Right lobe of liver (tissue), 6 donors: Measurements from ENCODE around the gene LIFR. TPM values are rescaled to one million over a fixed set of nuclear protein-coding genes. Genes with fewer than 3 reads are reported as not detected.

Source experiments
- ATAC-seq, 4 donors: fragments of 200-7000 bp; cut with Tn5 transposase; one replicate each; pipeline ENCODE4 v1.9.1; 2020; ENCODE audit warnings: mild to moderate bottlenecking in 4 of 4, moderate library complexity in 4 of 4
- DNase-seq, 3 donors: peaks; one replicate each; pipeline ENCODE4 v3.0.0-alpha.2; 2020
- H3K27ac ChIP-seq, 3 donors: fragments of 200-600 bp; one replicate each; pipeline ENCODE4 v1.8.0; 2022
- H3K27me3 ChIP-seq, 2 donors: fragments of 200-600 bp; one replicate each; pipeline ENCODE4 v1.8.0; 2022
- H3K36me3 ChIP-seq, 4 donors: fragments of 200-600 bp; sonication (generic) in 1 of 4; one replicate each; pipeline versions ENCODE4 v1.5.1 to v1.8.0; 2017 to 2022; ENCODE audit warnings: control low read depth in 1 of 4
- H3K4me1 ChIP-seq, 4 donors: fragments of 200-600 bp; sonication (generic) in 1 of 4; one replicate each; pipeline versions ENCODE4 v1.5.1 to v1.8.0; 2017 to 2022; ENCODE audit warnings: control low read depth in 1 of 4
- H3K4me3 ChIP-seq, 3 donors: fragments of 200-600 bp; one replicate each; pipeline ENCODE4 v1.8.0; 2022
- H3K9me3 ChIP-seq, 4 donors: fragments of 200-600 bp; sonication (generic) in 1 of 4; one replicate each; pipeline versions ENCODE4 v1.5.1 to v1.8.0; 2017 to 2022; ENCODE audit warnings: control low read depth in 1 of 4
- CTCF ChIP-seq, 4 donors: fragments of 200-600 bp in 3 of 4; fragments of 450-650 bp in 1 of 4; IDR thresholded peaks; one replicate each; pipeline versions ENCODE4 v1.5.1 to v1.8.0; 2016 to 2022; ENCODE audit warnings: antibody characterized with exemption in 4 of 4, mild to moderate bottlenecking in 2 of 4
- POLR2A ChIP-seq: fragments of 450-650 bp; IDR thresholded peaks from one replicate; pipeline ENCODE4 v1.6.1; 2017; ENCODE audit warnings: antibody characterized with exemption, mild to moderate bottlenecking
- WGBS: methylation state at CpG from one replicate; pipeline ENCODE4 v1.1.6; 2018; ENCODE audit warnings: low coverage, low lambda C conversion rate; ENCODE audit not compliant: insufficient coverage; ENCODE audit errors: missing lambda C conversion rate; 5-methylcytosine and 5-hydroxymethylcytosine counted together
- intact Hi-C, 2 donors: fragments of 100-400 bp; cut with DNase I; formaldehyde crosslinking; loops; one replicate each; pipeline versions ENCODE4 v1.11.2 to v1.14.1; 2022
- total RNA-seq, 6 experiments: library from RNA; depleted of rRNA in 2 of 6; stranded (reverse); fragments of >200 nt in 2 of 6; fragmentation: NEBNext Ultra II Directional in 3 of 6; extraction: Animal tissue kit (Norgen Biotek cat#: 25700) in 3 of 6; gene quantifications; one replicate each; pipeline versions ENCODE4 v1.1.0 to v1.2.4, GENCODE V29; 2016 to 2023
- donor health status: DM: no; HTN: yes; CAD: no.
- donor health status: DM: no; HTN: no; CAD: no.
- donor health status: DM: no; HTN: no; CAD: no.
- donor health status: DM: no; HTN: yes; CAD: no.
- donor health status: DM: no; HTN: yes; CAD: no.

Gene LIFR
- total RNA-seq, 6 experiments from 2014 or later: 14.3 to 52.1 (median 28.2) TPM

GRCh38 chr5:38458174-38458573 lies 98.3 kb downstream of the LIFR start:
- no peak for DNase-seq
- Histone ChIP-seq H3K27ac (no peak overlapping the region), H3K9me3 (no peaks in the 10 kb centered on the region), H3K4me3 (no peak overlapping the region), H3K36me3 (no peaks in the 10 kb centered on the region), H3K27me3 (no peaks in the 10 kb centered on the region), H3K4me1 (no peaks in the 10 kb centered on the region)
- intact Hi-C loops: no loop called here
- no peak for ATAC-seq
- 83% methylated on average over 8 of the region's 8 CpGs for WGBS
- TF ChIP-seq CTCF (IDR thresholded peaks at IDR 0.05) (no peak), POLR2A (no peak)

- intact Hi-C loops: no loop called here
- 79% methylated on average over 4 of the region's 4 CpGs for WGBS
- no peak overlapping the region for H3K27ac ChIP-seq
- DNase-seq: no peak
- H3K27me3 ChIP-seq: no peaks in the 10 kb centered on the region
- no peaks in the 10 kb centered on the region for H3K9me3 ChIP-seq
- ATAC-seq: no peak
- H3K4me1 ChIP-seq: no peaks in the 10 kb centered on the region
- TF ChIP-seq CTCF (IDR thresholded peaks at IDR 0.05) (no peak), POLR2A (no peak)
- H3K36me3 ChIP-seq: no peaks in the 10 kb centered on the region
- H3K4me3 ChIP-seq: no peak overlapping the region
Measured at GRCh38 chr5:38456657-38457399, 99.6 kb downstream of the LIFR start.

- no peaks in the 10 kb centered on the region for H3K4me1 ChIP-seq
- DNase-seq (no peak), ATAC-seq (peak in 3 of 4 donors; percentile 27 to 52 (median 42))
- TF ChIP-seq CTCF (IDR thresholded peaks at IDR 0.05) (no peak), POLR2A (no peak)
- H3K4me3 ChIP-seq: no peak overlapping the region
- H3K27ac ChIP-seq: no peak overlapping the region
- no peaks in the 10 kb centered on the region for H3K36me3 ChIP-seq
- no peaks in the 10 kb centered on the region for H3K27me3 ChIP-seq
- no peaks in the 10 kb centered on the region for H3K9me3 ChIP-seq
- intact Hi-C loops: no loop called here
- WGBS: 42% methylated on average over 5 of the region's 8 CpGs
Measured at GRCh38 chr5:38455796-38456330, 100.6 kb downstream of the LIFR start.

GRCh38 chr5:38453921-38454320 lies 102.5 kb downstream of the LIFR start:
- 66% methylated on average over 10 of the region's 11 CpGs for WGBS
- no peaks in the 10 kb centered on the region for H3K27me3 ChIP-seq
- TF ChIP-seq CTCF (IDR thresholded peaks at IDR 0.05) (no peak), POLR2A (no peak)
- H3K36me3 ChIP-seq: no peaks in the 10 kb centered on the region
- no peak for DNase-seq
- no peak for ATAC-seq
- H3K9me3 ChIP-seq: no peaks in the 10 kb centered on the region
- no peak overlapping the region for H3K27ac ChIP-seq
- H3K4me1 ChIP-seq: no peaks in the 10 kb centered on the region
- intact Hi-C loops: no loop called here
- no peak overlapping the region for H3K4me3 ChIP-seq
